Renal cortical epithelial cell (primary cell): ENCODE measurements around the gene C11orf68. TPM values are rescaled to one million over a fixed set of nuclear protein-coding genes. Genes with fewer than 3 reads are reported as not detected.
"Not testable (repeated sequence)": the region's sequence is repeated elsewhere in the genome, so short reads cannot be mapped to it uniquely, and the experiment has no call there.

Experiments used
- DNase-seq: peaks from one replicate; pipeline ENCODE4 v3.0.0-alpha.2; 2011; ENCODE audit warnings: low read depth
- total RNA-seq: library from RNA; depleted of rRNA; stranded (reverse); fragments of >200 nt; gene quantifications from 2 replicates; pipeline ENCODE4 v1.2.3, GENCODE V29; 2014

C11orf68 gene
- total RNA-seq = 6.9 and 15.7 TPM in 2 replicates

DNA sequence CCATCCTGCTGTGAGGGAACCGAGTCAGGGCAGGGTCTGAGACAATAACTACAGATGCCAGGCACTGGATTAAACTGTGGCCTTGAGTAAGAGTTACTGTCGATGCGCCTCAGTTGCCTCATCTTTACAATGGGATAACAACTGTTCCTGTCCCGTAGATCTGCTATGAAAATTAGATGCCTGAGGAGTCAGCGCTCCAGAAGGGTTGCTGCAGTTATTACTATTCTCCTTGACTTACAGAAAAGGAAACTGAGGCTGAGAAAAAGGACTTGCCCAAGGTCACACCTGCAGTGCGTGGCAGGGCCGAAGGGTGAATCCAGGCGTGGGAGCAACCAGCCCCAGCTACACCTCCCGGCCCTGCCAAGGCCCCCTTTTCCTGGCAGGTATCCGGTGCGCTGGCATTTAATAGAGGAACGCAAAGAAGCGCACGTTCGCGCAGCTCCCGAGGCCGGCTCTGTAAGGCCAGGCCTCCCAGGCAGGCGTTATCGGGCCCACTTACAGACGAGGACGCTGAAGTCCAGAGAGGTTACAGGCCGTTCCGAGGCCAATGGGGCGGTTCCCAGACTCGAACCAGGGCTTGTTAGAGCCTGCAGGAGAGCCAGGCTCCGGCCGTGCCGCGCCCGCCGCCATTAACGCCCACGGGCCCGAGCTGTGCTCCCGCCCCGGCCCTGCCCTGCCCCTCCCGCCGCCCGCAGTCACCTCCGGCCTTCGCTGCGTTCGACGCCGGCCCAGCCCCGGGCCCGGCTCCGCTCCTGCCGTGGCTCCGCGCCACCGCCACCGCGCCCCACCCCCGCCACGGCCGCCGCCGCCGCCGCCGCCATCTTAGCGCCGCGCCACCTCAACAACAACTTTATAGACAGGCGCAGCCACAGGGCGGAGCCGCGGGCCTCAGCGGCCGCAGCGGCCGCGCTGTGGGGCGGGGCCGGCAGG is at the start of gene C11orf68:
TSS of gene C11orf68 (minus strand) at position 852 of the 930 bp plus-strand sequence. CDS start at position 821, 31 bp downstream.
- no peak for DNase-seq

DNA sequence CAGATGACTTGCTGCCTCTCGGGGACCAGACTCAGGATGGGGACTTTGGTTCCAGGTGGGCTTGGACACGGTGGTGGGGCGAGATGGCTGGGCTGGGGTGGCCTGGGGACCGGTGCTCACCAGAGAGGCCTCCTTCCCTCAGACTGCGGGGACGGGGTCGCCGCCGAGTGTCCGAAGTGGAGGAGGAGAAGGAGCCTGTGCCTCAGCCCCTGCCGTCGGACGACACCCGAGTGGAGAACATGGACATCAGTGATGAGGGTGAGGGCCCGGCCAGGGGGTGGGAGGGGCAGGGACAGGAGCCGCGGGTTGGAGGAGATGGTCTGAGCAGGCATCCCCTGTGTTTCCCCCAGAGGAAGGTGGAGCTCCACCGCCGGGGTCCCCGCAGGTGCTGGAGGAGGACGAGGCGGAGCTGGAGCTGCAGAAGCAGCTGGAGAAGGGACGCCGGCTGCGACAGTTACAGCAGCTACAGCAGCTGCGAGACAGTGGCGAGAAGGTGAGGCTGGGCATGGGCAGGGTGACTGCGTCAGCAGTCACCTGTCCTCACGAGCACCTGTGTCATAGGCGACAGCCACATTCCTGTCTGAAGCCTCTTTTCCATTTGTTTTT is 48.6 kb upstream of the C11orf68 start:
- DNase-seq = no peak

DNA sequence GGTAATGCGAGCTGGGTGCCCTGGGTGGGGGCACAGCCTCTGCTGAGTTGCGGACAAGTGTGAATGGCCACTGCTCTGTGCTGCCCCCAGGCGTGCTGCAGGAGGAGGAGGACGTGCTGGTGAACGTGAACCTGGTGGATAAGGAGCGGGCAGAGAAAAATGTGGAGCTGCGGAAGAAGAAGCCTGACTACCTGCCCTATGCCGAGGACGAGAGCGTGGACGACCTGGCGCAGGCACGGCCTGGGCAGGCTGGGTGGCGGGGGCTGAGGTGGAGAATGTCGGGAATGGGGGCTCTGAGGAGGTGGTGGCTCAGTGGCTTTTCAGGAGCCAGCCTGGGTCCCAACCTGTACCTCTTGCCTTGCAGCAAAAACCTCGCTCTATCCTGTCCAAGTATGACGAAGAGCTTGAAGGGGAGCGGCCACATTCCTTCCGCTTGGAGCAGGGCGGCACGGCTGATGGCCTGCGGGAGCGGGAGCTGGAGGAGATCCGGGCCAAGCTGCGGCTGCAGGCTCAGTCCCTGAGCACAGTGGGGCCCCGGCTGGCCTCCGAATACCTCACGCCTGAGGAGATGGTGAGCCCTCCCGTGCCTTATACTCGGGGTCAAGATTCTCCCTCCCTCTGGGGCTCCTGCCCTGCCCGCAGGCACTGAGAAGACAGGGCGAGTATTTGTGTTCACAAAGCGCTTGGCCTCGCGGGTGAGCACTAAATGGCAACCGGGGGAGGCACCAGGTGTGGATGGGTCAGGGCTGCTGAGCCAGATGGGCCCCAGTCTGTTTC is 47.3 kb upstream of the C11orf68 start:
- no peak for DNase-seq

DNA sequence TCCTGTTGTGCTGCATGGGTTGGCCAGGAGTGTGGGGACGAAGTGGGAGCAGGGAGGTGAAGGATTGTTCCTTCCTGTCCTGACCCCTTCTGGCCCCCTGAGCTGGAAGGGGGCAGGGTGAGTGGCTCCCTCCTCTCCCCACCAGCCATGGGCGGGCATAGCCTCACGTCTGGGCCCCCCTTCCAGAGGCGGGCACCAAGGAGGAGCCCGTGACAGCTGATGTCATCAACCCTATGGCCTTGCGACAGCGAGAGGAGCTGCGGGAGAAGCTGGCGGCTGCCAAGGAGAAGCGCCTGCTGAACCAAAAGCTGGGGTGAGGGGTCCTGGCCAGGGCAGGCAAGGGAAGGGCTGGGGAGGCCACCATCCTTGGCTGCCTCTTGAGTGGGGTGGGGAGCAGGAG is 46.0 kb upstream of the C11orf68 start:
- DNase-seq = no peak

DNA sequence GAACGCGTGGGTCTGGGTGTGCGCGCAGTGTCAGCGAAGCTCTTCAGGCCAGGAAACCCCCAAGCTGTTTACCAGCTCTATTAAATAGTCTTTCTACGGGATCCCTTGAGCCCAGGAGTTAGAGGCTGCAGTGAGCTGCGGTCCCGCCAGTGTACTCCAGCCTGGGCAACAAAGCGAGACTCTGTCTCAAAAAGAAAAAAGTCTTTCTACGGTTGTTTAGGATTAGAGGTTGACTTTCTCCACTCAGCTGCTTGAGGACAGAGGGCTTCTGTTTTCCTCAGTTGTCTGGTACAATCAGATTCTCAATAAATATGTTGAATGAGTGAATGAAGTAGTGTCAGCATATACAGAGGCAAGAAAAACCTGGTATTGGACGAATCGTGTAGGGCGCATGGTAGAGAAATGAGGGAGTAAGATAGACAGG is 43.3 kb upstream of the C11orf68 start:
- no peak for DNase-seq

DNA sequence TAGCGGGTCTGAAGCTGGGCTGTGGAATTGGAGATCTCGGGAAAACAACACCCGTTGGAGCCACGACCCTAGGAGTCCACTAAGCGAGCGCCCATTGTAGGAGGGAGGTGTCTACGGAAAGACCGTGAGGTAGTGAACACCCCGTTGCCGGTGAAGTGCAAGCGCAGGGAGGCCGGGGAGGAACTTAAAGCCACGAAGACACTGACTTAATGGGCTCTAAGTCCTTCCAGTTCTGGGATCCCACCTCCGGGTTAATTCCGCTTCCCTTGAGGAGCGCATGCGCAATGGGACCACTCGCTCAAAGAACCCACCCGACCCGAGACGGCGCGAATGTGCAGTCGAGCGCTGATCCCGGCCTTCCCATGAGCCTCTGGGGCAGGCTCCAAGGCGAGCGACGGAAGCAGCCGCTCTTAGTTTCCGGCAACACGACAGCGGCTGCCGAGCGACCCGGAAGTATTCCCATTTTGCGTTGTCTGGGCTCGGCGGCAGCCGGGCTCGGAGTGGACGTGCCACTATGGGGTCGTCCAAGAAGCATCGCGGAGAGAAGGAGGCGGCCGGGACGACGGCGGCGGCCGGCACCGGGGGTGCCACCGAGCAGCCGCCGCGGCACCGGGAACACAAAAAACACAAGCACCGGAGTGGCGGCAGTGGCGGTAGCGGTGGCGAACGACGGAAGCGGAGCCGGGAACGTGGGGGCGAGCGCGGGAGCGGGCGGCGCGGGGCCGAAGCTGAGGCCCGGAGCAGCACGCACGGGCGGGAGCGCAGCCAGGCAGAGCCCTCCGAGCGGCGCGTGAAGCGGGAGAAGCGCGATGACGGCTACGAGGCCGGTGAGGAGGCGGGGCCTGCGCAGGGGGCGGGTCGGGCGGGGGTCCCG is 42.6 kb upstream of the C11orf68 start, which contains the start of gene SART1:
TSS of gene SART1 (plus strand) at position 468 of the 874 bp plus-strand sequence. CDS start at position 515, 47 bp downstream.
- DNase-seq = peak; percentile 93

DNA sequence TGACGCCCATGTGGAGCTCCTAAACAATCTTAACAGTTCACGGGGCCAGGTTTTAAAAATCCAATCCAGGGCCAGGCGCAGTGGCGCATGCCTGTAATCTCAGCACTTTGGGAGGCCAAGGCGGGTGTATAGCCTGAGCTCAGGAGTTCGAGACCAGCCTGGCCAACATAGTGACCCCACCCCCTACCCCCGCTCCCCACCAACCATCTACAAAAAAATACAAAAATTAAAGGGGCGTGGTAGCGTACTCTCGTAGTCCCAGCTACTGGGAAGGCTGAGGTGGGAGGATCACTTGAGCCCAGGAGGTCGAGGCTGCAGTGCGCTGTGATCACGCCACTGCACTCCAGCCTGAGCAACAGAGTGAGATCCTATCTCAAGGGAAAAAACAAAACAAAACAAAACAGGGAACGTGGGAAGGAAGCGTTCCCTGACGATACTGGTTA is 42.0 kb upstream of the C11orf68 start:
- DNase-seq = no peak

DNA sequence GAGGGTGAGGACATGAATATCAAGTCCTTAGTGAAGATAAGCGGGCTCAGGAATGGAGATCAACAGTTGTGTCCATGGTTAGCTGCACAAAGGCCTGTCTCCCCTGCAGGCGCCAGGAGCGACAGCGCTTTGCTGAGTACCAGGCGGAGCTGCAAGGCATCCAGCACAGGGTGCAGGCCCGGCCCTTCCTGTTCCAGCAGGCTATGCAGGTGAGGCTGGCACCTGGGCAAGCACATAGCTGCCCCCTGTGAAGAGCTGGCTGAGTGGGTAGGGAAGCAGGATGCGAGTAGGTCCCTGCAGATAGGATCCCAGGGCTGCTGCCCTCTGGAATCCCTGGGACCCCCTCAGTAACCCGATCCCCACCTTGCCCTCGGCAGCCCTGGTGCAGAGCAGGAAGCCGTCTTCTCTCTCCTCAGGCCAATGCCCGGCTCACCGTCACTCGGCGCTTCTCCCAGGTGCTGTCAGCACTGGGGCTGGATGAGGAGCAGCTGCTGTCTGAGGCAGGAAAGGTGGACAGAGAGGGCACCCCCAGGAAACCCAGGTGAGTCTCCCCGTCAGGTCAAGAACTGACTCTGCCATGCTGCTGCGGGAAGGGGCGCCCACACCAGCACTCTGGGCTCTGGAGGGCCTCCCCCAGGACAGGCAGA is 40.0 kb upstream of the C11orf68 start:
- DNase-seq = no peak

DNA sequence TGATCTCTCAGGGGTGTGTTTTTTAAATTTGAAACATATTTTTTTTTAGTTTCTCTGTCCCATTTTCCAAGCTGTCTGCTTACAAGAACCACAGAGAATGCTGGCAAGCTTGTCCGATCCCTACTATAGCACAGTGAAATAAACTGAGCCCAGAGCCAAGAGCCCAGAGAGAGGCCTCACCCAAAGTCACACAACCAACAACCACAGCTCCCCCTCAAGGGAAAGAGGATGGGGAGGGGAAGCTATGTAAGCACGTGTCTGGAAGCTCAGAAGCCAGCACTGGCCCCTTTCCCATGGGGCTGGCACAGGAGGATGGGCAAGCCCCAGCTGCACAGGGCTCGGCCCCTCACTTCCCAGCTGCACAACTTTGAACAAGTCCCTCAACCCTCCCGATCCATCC is 39.4 kb upstream of the C11orf68 start:
- no peak for DNase-seq

DNA sequence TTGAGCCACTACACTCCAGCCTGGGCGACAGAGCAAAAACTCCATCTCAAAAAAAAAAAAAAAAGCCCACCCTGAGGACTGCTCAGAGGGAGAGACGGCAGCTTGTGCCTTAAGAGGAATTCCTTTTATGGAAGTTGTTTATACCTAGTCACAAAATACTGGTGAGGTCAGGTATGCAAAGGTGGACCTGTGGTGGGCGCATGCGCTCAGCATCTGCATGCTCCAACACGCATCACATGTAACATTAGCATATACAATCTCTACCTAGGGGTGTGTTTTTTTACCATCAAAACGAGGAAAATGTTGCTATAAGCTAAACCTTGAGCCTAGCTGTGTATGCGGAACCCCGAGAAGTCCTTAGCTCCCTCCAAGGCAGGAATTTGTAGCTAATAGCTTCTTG is 35.9 kb upstream of the C11orf68 start:
- DNase-seq = no peak

DNA sequence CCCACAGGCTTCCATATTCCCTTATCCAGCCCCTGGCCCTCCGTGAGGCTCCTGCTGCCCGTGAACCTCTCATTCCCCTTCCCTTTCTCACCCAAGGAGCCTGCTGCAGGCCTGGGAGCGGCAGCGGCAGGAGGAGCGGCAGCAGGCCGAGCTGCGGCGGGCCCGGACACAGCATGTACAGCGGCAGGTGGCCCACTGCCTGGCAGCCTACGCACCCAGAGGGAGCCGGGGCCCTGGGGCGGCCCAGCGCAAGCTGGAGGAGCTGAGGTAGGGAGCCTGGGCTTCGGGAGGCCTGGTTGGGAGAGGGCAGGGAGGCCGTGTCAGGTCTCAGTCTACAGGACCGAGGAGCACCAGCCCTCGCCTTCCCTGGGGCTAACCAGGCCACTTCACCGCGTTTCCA is 34.6 kb upstream of the C11orf68 start:
- DNase-seq = no peak

DNA sequence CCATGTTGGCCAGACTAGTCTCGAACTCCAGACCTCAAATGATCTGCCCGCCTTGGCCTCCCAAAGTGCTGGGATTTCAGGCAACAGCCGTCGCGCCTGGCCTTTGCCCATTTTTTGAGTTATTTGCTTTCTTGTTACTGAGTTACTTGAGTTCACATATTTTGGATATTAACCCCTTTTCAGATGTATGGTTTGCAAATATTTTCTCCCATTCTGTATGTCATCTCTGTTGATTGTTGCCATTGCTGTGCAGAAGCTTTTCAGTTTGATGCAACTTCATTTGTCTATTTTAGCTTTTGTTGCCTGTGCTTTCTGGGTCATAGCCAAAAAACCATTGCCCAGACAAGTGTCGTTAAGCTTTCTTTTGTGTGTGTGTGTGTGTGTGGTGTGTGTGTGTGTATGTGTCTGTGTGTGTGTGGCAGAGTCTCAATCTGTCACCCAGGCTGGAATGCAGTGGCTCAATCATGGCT is 33.2 kb upstream of the C11orf68 start:
- no peak for DNase-seq

DNA sequence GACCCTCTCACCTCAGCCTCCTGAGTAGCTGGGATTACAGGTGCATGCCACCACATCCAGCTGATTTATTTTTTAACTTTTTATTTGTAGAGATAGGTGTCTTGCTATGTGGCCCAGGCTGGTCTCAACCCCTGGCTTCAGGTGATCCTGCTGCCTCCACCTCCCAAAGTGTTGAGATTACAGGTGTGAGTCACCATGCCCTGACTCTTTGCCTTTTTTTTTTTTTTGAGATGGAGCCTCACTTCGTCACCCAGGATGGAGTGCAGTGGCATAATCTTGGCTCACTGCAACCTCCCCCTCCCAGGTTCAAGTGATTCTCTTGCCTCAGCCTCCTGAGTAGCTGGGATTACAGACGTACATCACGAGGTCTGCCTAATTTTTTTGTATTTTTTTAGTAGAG is 32.8 kb upstream of the C11orf68 start:
- not testable (repeated sequence) for DNase-seq

DNA sequence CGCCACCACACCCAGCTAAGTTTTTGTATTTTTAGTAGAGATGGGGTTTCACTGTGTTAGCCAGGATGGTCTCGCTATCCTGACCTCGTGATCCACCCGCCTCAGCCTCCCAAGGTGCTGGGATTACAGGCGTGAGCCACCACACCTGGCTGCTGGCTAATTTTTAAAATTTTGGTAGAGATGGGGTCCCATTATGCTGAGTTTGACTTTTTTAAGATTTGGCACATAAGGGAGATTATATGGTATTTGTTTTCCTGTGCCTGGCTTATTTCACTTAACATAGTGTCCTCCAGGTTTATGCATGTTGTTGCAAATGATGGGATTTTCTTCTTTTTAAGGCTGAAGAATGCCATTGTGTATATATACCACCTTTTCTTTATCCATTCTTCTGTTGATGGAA is 31.8 kb upstream of the C11orf68 start:
- not testable (repeated sequence) for DNase-seq

DNA sequence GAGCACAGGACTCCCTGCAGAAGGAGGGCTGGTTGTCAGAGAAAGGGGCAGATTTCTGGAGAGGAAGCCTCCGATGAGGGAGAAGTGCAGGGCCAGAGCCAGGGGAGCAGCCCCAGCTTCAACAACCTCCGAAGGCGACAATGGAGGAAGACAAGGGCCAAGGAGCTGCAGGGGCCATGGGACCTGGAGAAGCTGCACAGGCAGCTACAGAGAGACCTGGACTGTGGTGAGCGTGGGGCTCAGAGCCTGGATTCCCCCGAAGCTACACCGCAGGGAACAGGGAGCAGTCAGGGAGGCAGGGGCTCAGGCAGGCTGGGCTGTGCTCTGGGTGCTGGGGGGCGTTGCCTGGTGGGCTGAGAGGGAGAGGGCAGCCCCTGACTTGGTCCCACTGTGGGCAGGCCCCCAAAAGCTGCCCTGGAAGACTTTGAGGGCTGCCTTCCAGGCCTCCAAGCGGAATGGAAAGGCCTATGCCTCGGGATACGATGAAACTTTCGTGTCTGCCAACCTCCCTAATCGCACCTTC is 28.8 kb upstream of the C11orf68 start:
- no peak for DNase-seq

DNA sequence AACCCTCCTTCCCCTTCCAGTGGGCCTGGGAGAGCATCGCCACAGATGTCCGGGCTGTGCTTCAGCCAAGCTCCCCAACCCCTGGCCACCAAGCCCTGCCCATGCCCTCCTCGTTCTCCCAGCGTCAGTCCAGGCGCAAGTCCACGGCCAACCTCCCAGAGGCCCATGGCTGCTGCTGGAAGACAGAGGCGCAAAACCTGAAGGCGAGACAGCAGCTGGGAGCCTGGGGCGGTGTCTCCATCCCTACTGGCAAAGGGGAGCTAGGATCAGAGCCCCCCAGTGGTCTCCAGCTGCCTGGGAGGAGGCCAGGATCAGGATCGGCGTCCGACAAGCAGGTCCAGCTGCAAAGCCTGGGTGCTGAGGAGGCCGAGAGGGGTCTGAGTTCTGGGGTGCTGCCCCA is 28.3 kb upstream of the C11orf68 start:
- DNase-seq = no peak

DNA sequence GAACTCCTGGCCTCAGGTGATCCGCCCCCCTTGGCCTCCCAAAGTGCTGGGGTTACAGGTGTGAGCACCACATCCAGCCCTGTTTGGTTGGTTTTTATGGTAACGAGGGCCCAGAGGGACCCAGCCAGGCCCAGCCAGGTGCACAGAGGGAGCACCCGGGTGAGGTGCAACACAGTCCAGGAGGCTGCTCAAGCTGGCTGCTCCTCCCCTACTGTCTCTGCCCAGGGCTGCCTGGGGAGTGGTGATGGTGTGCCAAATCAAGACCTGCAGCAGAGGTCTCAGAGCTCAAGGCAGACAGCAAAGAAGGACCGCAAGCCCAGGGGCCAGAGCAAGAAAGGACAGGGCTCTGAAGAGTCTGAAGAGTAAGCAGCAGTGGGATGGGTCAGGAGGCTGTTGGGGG is 27.8 kb upstream of the C11orf68 start:
- DNase-seq = no peak

DNA sequence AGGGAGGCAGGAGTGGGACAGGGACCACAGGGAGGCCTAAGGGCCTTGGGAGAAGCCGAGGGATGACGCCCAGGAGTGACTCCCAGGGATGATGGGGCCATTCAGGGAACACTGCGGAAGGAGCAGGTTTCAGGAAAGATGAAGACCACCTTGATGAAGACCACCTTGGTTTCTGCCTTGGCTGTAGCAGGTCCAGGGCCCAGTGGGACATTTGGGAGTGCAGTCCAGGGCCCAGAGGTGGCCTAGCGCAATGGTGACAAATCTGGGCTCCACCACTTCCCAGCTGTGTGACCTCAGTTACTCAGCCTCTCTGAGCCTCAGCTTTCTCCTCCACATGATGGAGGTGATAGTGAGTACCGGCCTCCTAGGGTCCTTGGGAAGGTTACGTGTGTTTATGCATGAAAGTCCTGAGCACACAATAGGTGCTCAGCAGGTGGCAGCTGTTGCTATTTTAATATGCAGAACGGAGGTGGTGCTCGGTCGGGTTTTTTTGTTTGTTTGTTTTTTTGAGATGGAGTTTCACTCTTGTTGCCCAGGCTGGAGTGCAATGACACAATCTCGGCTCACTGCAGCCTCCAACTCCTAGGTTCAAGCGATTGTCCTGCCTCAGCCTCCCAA is 27.2 kb upstream of the C11orf68 start:
- DNase-seq = no peak

DNA sequence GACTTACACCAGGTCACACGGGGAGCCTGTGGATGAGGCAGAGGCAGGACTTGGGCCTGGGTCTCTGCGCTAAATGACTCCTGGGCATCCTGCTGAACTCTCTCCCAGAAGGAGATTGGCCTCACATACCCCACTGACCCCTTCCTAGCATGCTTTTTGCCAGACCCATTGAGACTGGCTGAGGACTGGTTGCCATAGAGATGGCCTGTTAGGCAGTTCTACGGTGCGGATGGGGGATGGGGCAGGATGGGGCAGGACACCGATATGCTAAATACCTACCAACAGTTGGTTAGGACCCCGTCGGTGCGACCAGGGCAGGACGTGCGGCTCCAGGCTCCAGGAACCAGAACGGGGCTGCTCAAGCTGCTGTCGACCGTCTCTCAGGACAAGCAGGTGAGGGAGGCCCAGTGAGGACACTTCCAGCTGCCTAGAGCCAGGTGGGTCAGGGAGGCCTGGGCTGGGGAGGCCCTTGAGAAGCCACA is 26.6 kb upstream of the C11orf68 start, which contains the start of gene TSGA10IP:
TSS of gene TSGA10IP (plus strand) at position 51 of the 482 bp plus-strand sequence. CDS start at position 247, 196 bp downstream.
- DNase-seq = no peak
